HG03159 (cell line): ENCODE data around the gene SCAF4.
A peak's percentile ranks its signal among the peaks of the same experiment; 100 is the strongest.
"Not testable (repeated sequence)": the region's sequence is repeated elsewhere in the genome, so short reads cannot be mapped to it uniquely, and the experiment has no call there.

ENCODE experiments used
- ATAC-seq: cut with Tn5 transposase; IDR thresholded peaks from one replicate; pipeline ENCODE4 v1.9.1; 2021; ENCODE audit warnings: mild to moderate bottlenecking, moderate library complexity; ENCODE audit not compliant: unreplicated experiment

Gene SCAF4, protein sequence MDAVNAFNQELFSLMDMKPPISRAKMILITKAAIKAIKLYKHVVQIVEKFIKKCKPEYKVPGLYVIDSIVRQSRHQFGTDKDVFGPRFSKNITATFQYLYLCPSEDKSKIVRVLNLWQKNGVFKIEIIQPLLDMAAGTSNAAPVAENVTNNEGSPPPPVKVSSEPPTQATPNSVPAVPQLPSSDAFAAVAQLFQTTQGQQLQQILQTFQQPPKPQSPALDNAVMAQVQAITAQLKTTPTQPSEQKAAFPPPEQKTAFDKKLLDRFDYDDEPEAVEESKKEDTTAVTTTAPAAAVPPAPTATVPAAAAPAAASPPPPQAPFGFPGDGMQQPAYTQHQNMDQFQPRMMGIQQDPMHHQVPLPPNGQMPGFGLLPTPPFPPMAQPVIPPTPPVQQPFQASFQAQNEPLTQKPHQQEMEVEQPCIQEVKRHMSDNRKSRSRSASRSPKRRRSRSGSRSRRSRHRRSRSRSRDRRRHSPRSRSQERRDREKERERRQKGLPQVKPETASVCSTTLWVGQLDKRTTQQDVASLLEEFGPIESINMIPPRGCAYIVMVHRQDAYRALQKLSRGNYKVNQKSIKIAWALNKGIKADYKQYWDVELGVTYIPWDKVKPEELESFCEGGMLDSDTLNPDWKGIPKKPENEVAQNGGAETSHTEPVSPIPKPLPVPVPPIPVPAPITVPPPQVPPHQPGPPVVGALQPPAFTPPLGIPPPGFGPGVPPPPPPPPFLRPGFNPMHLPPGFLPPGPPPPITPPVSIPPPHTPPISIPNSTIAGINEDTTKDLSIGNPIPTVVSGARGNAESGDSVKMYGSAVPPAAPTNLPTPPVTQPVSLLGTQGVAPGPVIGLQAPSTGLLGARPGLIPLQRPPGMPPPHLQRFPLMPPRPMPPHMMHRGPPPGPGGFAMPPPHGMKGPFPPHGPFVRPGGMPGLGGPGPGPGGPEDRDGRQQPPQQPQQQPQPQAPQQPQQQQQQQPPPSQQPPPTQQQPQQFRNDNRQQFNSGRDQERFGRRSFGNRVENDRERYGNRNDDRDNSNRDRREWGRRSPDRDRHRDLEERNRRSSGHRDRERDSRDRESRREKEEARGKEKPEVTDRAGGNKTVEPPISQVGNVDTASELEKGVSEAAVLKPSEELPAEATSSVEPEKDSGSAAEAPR

DNA sequence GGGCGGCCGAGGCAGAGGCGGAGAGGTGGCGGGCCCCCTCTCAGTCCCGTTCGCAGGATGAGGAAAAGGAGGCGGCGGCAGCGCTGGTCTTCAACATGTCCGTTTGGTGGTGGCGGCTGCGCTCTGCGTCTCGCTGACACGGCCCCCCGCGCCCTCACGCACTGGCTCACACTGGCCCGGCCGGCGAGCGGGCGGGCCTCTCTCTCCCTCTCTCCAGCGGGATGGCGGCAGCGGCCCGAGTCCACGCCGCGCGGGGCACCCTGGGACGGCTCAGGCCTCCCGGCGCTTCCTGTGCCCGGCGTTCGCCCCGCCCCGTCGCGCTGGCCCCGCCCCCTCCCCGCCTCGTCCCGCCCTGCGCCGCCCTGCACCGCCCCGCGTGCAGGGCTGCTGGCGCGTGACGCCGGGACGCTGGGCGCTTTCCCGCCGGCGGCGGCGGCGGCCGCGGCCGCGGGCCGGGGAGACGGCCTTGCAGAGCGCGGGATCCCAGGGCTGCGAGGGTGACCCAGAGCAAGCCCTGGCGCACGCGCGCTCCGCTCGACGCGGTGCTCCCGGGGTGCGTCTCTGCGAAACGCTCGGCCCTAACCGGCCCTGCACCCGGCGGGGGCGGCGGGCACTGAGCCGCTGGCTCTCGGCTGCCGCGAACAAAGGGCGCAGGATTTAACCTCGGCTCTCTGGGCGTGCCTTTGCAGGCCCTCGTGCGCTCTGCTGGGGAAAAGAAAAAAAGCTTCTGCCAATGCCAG lies at the start of gene SCAF4:
Gene SCAF4, minus strand, starts transcription at position 262 of the 740 bp plus-strand sequence. CDS start 426 bp downstream, outside the sequence.
- ATAC-seq, result peak; percentile 77

DNA sequence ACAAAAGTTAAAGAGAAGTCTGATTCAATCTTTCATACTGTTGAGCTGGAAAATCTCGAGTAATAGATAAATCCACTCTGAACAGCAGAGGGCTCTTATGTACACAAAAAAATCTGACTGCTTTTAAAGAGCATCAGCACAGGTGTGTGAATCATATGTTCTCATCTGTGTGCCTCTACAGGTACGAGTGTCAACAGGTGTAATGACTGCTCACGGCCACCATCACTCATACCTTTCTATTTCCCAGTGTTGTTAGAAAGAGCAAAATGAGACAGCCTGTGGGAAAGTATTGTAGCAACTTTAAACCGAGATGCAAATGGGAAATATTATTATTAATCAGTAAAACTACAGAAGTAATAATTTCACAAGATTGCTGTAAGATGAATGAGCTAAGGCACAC lies 49.0 kb upstream of the SCAF4 start:
- no peak for ATAC-seq

DNA sequence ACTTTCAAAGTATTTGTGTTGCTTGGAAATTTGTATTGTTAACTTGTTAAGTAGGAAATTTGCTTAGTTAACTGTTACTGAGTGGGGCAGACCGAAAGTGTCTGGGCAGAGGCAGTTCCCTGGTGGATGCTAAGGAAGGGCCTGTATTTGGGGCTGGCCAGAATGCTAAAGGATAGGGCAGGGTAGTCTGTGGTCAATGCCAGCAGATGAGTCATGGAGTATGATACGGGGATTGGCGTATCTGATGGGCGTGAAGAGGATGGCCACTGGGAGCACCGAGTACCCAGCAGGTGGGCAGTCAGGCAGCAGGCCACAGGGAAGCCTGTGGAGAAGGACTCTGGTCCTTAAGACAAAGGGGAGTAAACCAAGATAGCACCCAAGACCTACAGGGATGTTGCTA lies 46.6 kb upstream of the SCAF4 start:
- no peak for ATAC-seq

DNA sequence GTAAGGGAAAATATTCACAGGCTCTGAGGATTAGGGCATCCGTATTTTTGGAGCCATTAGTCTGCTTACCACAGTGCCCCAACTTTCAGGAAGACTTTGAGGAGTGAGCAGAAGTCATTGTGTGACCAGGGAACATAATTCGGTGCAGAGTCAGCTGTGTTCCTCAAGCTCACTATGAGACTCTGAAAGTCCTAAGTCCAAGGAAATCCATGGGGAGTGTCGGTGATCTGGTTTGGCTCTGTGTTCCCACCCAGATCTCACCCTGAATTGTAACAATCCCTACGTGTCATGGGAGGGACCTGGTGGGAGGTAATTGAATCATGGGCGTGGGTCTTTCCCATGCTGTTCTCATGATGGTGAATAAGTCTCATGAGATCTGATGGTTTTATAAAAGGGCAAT lies 45.9 kb upstream of the SCAF4 start:
- ATAC-seq, result no peak

DNA sequence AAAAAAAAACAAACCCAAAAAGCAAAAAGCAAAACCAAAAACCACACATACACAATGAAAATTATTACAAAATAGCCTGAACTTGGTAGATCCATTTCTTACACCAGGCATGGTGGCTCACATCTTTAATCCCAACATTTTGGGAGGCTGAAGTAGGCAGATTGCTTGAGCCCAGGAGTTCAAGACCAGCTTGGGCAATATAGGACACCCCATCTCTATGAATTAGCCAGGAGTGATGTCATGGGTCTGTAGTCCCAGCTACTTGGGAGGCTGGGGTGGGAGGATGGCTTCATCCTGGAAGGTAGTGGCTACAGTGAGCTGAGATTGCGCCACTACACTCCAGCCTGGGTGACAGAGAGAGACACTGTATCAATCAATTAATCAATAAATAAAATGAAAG lies 42.1 kb upstream of the SCAF4 start:
- ATAC-seq, result no peak

DNA sequence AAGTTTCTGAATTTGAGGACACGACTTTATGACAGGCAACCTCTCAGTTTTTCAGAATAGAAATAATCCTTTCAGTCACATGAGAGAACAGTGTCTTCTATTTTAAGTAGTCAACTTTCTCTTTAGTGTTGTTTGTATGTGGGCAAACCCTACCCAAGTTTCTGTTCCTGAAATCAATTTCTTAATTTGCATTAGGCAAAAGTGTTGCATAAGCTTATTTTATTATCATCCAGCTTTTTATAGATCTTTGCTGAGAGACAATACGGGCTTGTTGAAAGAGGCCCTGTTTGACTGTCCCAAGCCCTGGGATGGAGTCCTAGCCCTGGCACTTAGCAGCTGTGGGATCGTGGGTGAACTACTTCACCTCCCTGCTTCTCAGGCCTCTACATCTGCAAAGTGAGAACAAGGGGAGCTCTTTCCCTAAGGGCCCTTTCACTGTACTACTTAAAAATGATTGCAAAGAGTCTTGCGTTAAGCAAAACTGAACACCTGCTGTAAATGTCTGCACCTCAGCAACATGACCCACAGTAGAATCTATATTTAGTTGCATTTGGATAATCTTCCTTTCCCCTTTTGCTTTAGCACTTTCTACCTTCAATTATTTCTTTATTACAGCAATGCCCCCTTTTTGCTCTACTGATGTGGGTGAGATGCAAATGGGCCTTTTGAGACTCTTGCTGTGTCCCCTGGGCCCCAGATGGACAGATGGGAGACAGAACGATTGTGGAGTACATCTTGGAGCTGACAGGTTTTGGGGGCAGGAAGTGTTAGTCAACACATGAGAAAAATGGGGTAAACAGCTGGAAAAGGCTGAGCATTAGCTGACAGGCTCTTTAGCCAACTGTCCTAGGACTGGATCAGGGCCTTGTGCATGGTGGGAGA lies 41.0 kb upstream of the SCAF4 start:
- peak; percentile 91 for ATAC-seq

DNA sequence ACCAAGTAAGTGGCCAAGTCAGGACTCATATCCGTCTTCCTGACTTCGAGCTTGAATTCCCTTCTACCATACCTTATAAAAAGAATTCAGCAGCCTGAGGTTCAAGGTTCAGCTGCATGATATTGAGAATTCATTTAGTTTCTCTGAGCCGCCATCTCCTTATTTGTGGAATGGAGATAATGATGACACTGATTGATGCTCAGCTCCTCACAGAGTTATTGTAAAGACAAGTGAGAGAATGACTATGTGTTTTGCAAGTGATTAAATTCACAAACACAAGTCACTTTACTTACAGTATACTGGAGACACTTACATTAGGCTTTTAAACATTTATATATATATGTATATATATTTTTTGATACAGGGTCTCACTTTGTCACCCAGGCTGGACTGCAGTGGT lies 39.8 kb upstream of the SCAF4 start:
- ATAC-seq, result no peak

DNA sequence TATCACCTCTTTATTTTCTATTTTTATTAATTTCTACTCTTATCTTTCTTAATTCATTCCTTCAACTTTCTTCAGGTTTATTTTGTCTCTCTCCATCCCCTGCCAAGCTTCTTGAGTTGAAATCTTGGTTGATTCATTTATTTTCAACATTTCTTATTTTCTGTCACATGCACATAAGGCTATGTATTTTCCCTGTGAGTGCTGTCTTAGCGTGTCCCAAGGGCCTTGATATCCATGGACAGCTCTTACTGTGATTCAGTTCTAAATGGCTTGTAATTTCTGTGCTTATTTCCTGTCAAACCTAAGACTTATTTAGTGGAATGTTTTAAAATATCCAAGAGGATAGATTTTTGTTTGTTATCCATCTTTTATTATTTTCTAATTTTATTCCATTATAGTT lies 36.8 kb upstream of the SCAF4 start:
- no peak for ATAC-seq

DNA sequence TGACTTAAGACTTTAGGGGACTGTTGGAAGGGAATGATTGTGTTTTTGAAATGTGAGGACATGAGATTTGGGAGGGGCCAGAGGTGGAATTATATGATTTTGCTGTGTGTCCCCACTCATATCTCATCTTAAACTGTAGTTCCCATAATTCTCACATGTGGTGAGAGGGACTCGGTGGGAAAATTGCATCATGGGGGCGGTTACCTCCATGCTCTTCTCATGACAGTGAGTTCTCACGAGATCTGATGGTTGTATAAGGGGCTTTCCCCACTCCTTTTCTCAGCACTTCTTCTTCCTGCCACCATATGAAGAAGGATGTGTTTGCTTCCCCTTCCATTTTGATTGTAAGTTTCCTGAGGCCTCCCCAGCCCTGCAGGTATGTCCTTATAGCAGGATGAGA lies 35.0 kb upstream of the SCAF4 start:
- no peak for ATAC-seq

DNA sequence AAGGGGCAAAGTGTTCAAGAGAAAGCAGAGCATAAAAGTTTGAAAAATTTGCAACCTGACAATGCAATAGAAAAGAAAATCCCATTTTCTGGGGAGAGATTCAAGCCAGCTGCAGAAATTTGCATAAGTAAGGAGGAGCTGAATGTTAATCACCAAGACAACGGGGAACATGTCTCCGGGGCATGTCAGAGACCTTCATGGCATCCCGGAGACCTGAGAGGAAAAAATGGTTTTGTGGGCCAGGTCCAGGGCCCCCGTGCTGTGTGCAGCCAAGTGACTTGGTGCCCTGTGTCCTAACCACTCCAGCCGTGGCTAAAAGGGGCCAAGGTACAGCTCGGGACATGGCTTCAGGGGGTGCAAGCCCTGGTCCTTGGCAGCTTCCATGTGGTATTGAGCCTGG lies 33.9 kb upstream of the SCAF4 start:
- not testable (repeated sequence) for ATAC-seq

DNA sequence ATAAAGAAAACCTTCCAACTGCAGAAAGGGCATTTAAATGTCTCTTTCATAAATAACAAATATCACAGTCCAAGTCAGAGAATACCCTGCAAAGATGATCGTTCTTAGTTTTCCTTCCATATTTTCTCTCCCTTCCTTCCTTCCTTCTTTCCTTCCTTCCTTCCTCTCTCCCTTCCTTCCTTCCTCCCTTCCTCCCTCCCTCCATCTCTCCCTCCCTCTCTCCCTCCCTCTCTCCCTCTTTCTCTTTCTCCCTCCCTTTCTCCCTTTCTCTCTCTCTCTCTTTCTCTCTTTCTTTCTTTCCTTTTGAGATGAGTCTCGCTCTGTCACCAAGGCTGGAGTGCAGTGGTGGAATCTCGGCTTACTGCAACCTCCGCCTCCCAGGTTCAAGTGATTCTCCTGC lies 29.0 kb upstream of the SCAF4 start:
- ATAC-seq, result no peak

DNA sequence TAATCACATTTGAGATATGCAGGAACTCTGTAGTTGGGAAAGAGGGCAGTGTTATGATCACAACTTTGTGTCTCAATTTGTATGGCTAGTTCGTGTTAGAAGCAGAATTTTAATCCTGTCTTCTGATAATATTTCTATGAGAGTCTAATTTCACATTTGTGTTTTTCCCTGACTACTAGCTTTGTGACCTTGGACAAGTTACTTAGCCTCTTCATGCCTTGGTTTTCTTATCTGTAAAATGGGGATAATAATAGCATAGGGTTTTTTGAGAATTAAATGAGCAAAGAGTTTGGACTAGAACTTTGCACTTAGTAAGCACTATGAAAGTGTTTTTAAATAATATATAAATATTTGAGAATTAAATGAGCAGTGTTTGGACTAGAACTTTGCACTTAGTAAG lies 24.9 kb upstream of the SCAF4 start:
- no peak for ATAC-seq

DNA sequence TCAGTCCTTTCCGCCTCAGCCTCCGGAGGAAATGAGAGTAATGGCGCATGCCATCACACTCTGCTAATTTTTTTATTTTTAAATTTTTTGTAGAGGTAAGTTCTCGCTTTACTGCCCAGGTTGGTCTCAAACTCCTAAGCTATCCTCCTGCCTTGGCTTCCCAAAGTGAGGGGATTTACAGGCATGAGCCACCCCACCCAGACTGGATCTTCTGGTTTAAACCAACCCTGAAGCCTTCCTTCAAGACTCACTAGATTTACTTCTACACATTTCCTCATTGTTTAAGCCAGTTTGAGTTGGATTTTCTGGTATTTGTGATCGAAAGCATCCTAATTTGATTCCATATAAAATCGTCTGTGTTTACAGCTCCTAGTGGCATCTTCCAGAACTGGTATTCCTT lies 23.1 kb upstream of the SCAF4 start:
- ATAC-seq, result no peak

DNA sequence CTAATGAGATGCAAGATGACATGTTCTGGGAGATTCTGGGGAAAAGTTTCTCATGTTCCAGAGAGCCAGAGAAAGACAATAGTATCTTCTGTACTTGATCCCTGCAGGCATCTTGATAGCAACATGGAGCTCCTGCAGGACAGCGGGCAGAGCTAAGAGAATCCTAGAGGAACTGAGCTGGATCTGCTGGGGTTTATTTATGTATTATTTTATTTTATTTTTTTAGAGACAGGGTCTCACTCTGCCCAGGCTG lies 22.7 kb upstream of the SCAF4 start:
- no peak for ATAC-seq

DNA sequence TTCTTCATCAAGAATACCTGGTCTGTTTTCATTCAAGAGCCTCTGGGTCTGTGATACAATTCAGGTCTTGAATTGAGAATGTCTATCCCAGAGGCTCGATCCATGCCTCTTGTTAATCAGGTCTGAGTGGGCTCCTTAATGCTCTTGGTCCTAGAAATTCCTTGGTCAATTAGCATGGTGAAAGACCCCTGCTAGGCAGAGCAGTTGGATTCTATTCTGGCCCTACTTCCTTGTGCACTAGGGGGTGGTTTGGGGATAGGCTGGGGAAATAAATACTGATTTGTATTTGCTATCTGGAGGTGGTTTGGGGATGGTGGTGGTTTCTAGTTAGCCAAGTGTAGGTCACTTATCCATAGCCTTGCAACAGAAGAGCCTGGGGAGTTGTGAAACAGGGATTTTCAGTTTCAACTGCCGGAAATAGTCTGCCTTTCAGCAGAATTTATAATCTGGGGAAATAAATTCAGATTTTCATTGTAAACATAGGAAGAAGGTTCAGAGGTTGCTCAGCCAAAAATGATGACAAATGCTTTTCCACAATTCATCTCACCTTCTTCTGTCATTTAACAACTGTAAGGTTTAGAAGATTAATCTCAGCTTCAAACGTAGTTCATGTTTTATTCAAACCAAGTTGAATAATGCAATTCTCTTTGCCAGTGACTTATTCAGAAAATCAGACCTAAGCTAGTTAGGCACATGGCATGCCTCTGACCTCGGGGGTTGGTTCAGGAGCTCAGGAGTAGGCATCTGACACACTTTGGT lies 22.2 kb upstream of the SCAF4 start:
- ATAC-seq, result no peak

DNA sequence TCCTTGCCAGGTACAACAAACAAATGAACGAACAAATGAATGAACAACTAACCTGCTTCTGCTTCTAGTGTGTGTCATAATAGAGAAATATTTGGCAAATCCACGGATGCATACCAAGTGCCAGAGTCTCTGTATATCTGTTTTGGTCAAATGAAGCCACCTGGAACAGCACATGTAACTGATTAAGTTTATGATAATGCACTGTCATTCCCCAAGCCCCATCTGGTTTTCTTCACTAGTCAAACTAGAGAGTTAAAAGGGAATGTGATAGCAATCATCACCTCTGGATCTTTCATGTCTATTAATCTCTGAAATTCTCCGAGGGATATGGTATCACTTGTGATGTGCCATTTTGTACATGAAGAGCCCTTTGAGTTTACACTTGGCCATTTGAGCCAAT lies 21.0 kb upstream of the SCAF4 start:
- ATAC-seq, result no peak

DNA sequence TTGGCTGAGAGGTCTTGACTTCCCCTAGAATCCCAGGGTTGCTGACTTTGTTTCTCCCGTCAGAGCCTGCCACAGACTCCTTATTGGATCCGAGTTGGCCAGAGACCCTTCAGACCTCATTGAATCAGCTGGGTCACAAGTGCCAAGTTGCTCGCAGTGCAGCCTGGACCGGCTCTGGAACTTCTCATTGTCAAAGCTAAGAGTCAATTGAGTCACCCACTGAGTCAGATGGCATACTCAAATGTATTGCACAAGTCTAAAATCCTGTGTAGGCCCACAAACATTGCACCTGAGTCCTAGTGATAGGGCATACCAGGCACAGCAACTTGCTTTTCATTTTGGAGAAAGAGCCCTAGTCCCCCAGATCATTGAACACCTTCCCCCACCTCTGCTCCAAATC lies 20.4 kb upstream of the SCAF4 start:
- no peak for ATAC-seq

DNA sequence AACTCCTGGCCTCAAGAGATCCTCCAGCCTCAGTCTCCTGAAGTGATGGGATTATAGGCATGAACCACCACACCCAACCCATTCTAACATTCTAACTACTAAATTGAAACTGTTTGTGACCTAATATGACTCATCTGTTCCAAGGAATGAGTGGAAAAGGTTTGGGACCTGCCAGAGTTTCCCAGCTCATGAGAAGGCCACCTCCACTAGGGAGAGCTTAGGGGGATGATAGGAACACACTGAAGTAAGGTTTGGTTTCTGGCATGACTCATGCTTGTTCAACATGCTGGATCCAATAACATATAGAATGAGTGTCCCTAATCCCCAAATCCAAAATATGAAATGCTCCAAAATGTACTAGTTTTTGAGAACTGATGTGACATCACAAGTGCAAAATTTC lies 18.9 kb upstream of the SCAF4 start:
- no peak for ATAC-seq

DNA sequence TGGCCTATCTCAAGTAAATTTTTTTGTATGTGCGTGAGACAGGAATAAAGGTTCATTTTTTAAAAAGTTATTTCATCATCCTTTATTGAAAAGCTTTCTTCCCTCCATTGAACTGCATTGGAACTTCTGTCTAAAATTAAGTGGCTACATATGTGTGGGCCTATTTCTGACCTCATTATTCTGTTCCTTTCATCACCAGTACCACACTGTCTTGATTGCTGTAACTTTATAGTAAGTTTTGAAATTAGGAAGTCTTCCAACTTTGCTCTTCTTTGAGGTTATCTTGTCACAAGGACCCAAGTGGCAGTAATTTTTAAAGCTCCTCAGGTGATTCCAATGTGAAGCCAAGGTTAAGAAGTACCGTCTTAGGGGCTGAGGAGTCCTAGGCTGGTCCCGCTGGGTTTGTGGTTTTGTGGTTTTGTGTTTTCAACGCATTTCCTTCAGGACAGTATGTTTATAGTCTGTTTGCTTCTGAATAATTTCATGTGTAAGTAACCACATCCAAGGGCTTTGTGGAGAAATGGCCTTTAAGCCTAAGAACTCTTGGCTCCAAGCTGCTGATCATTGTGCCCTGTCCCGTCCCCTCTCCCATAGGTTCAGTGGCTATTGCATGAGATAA lies 12.4 kb upstream of the SCAF4 start:
- no peak for ATAC-seq
